OCI-LY7 (cell line): ENCODE measurements around the gene CDK5.

Source experiments
- EZH2phosphoT487 ChIP-seq: fragments of 200-600 bp; sonication (generic); IDR thresholded peaks from 2 replicates; pipeline ENCODE4 v1.6.1; 2018; ENCODE audit warnings: low read depth, borderline replicate concordance, mild to moderate bottlenecking, mixed run types, antibody characterized with exemption, low read length, moderate library complexity, mixed read lengths
- TF ChIP-seq, protein P1 (sequence below): fragments of 200-600 bp; sonication (generic); conservative IDR thresholded peaks from 2 replicates; pipeline ENCODE4 v1.5.1; 2014; ENCODE audit warnings: mild to moderate bottlenecking, antibody characterized with exemption, low read length, moderate library complexity, mixed read lengths

GRCh38 chr7:151063212-151063561 lies 5.5 kb upstream of the CDK5 start:
- TF ChIP-seq, protein P1, sequence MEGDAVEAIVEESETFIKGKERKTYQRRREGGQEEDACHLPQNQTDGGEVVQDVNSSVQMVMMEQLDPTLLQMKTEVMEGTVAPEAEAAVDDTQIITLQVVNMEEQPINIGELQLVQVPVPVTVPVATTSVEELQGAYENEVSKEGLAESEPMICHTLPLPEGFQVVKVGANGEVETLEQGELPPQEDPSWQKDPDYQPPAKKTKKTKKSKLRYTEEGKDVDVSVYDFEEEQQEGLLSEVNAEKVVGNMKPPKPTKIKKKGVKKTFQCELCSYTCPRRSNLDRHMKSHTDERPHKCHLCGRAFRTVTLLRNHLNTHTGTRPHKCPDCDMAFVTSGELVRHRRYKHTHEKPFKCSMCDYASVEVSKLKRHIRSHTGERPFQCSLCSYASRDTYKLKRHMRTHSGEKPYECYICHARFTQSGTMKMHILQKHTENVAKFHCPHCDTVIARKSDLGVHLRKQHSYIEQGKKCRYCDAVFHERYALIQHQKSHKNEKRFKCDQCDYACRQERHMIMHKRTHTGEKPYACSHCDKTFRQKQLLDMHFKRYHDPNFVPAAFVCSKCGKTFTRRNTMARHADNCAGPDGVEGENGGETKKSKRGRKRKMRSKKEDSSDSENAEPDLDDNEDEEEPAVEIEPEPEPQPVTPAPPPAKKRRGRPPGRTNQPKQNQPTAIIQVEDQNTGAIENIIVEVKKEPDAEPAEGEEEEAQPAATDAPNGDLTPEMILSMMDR, result no peak
- no peak for TF ChIP-seq EZH2phosphoT487
